ENCODE measurements around the gene CMSS1. TPM values are rescaled to one million over a fixed set of nuclear protein-coding genes. Genes with fewer than 3 reads are reported as not detected.

The CMSS1 gene
- total and polyA plus RNA-seq, 11 donors, result 13.5 to 48.4 (median 34.8) TPM

DNA sequence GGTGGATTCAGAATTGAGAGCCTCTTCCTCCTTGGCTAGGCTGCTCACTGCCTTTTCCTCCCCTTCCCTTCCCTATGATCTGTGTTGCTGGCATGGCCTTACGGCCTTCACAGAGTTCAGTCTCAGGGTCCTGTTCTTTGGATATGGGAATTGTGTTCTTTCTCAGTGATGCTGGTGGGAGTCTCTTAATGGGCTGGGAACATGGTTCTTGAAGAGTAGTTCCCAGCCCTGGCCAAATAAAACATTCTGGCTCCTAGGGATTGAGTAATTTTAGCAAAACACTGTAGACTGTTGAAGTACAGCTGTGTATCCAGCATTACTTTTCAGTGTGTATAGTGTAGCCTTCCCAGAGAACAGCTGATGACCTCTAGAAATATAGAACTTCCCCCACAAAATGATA, 319.3 kb downstream of the CMSS1 start:
- no peak overlapping the region for H3K4me3 ChIP-seq
- DNase-seq (peak in 4 of 5 donors; percentile 31 to 53 (median 42)), ATAC-seq (peak; percentile 94 to 97 (median 95))
- no peaks in the 10 kb centered on the region for H3K9me3 ChIP-seq
- H3K36me3 ChIP-seq, result no peaks in the 10 kb centered on the region
- H3K27me3 ChIP-seq, result no peaks in the 10 kb centered on the region
- peaks cover 0 to 24% (median 7%) of the 10 kb centered on the region in 12 donors for H3K4me1 ChIP-seq
- intact Hi-C loops (cut with DNase I), result no loop called here
- H3K27ac ChIP-seq, result peak overlapping the region; percentile 51 to 84 (median 70)
- no peak for TF ChIP-seq POLR2A (IDR thresholded peaks at IDR 0.05)
- no peak for TF ChIP-seq CTCF (IDR thresholded peaks at IDR 0.05)
- 51 to 72% (median 64%) methylated on average over 1 of the region's 1 CpG for WGBS, 4 donors

DNA sequence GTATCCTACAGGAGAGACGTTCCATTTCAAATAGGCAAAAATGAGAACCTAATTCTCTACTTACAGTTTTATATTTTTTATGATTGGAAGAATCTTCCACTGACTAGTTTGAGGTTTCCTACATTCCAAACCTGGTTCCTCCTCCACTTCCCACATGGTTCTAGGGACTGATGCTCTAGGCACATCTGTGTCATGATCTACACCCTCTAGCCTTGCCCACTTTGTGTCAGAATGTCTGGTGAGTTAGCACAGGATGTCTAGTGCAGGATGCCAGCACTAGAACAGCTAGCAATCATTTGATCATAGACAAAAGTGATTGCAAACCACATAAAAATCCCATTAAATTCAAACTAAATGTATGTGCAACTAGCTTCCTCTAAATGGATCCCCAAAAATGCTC, 323.3 kb downstream of the CMSS1 start:
- TF ChIP-seq POLR2A (IDR thresholded peaks at IDR 0.05), result no peak
- Histone ChIP-seq H3K9me3 (peaks cover 0 to 15% (median 8%) of the 10 kb centered on the region in 12 donors), H3K36me3 (no peaks in the 10 kb centered on the region), H3K4me3 (no peak overlapping the region), H3K4me1 (peaks cover 0 to 16% (median 6%) of the 10 kb centered on the region in 12 donors), H3K27me3 (no peaks in the 10 kb centered on the region), H3K27ac (no peak overlapping the region)
- intact Hi-C loops (cut with DNase I), result no loop called here
- DNase-seq (no peak), ATAC-seq (no peak)
- 88 to 99% (median 97%) methylated on average over 1 of the region's 1 CpG for WGBS, 4 donors

DNA sequence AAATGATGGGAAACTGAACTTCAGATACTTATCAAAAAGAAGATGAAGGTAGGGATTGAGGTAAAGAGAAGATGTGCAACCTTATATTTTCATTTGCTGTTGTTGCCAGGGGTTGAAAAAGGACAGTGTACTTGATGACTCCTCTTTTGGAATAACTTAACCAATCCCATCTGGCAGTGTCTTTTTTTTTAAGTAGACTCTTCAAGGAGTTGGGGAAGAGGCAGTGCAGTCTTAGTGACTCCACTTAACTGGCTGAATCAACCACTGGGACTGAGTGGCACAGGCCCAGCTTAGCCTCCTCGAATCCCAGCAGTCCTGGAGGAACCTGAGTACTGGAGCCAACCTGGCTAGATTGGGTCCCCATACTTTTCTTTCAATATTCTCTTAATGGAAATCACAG, 323.9 kb downstream of the CMSS1 start:
- no peak for DNase-seq
- intact Hi-C loops (cut with DNase I), result no loop called here
- TF ChIP-seq POLR2A (IDR thresholded peaks at IDR 0.05) (no peak), CTCF (IDR thresholded peaks at IDR 0.05) (no peak)

GRCh38 chr3:100144255-100144866, 326.7 kb downstream of the CMSS1 start:
- TF ChIP-seq POLR2A (IDR thresholded peaks at IDR 0.05) (no peak), CTCF (IDR thresholded peaks at IDR 0.05) (no peak)
- WGBS, 4 donors, result 82 to 94% (median 87%) methylated on average over 1 of the region's 1 CpG

More for the DNA sequence above, 323.9 kb downstream of the CMSS1 start:
- Histone ChIP-seq H3K9me3 (peaks cover 0 to 15% (median 8%) of the 10 kb centered on the region in 12 donors), H3K4me3 (no peak overlapping the region), H3K27me3 (no peaks in the 10 kb centered on the region), H3K27ac (no peak overlapping the region), H3K4me1 (peaks cover 0 to 10% (median 2%) of the 10 kb centered on the region in 12 donors), H3K36me3 (no peaks in the 10 kb centered on the region)
- WGBS, 4 donors, result 76 to 92% (median 90%) methylated on average over 1 of the region's 1 CpG
- ATAC-seq, result no peak

More at GRCh38 chr3:100144255-100144866, 326.7 kb downstream of the CMSS1 start:
- H3K27ac ChIP-seq, result no peak overlapping the region
- no peak overlapping the region for H3K4me3 ChIP-seq
- peaks cover 0 to 15% (median 8%) of the 10 kb centered on the region in 12 donors for H3K9me3 ChIP-seq
- DNase-seq, result no peak
- no peaks in the 10 kb centered on the region for H3K27me3 ChIP-seq
- ATAC-seq, result no peak
- no peaks in the 10 kb centered on the region for H3K36me3 ChIP-seq
- intact Hi-C loops (cut with DNase I), result no loop called here
- peaks cover 0 to 3% (median under 1%) of the 10 kb centered on the region in 12 donors for H3K4me1 ChIP-seq

All from heart left ventricle (tissue), 16 donors.